GM19467 (cell line): ENCODE measurements around the gene TP53BP2.
"Not testable (repeated sequence)": the region's sequence is repeated elsewhere in the genome, so short reads cannot be mapped to it uniquely, and the experiment has no call there.

ENCODE experiments used
- ATAC-seq: cut with Tn5 transposase; IDR thresholded peaks from one replicate; pipeline ENCODE4 v1.9.1; 2021; ENCODE audit warnings: mild to moderate bottlenecking, moderate library complexity; ENCODE audit not compliant: unreplicated experiment

The TP53BP2 gene

GRCh38 chr1:223856386-223856785, 10.6 kb upstream of the TP53BP2 start:
- no peak for ATAC-seq

DNA sequence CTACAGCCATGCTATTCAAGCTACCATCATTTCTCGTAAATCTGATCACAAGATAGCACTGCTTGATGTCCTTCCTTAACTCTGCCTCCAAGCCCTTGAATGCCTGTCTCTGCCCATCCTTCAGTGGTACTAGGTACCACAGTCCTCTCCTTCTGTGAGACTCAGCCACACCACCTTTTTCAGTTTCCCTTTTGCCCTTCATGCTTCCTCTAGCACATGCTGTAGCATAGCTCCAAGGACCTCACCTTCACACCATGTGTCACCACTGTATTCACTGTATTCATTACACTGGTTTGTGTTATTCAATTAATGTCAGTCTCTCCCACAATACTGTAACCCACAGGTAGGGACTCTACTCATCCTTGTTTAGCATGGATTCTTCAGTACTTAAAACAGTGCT, 8.0 kb upstream of the TP53BP2 start:
- ATAC-seq = no peak

- no peak for ATAC-seq
These were observed 7.5 kb upstream of the TP53BP2 start for GRCh38 chr1:223853275-223853674.

- no peak for ATAC-seq
These were observed 6.6 kb upstream of the TP53BP2 start for GRCh38 chr1:223852337-223852736.

DNA sequence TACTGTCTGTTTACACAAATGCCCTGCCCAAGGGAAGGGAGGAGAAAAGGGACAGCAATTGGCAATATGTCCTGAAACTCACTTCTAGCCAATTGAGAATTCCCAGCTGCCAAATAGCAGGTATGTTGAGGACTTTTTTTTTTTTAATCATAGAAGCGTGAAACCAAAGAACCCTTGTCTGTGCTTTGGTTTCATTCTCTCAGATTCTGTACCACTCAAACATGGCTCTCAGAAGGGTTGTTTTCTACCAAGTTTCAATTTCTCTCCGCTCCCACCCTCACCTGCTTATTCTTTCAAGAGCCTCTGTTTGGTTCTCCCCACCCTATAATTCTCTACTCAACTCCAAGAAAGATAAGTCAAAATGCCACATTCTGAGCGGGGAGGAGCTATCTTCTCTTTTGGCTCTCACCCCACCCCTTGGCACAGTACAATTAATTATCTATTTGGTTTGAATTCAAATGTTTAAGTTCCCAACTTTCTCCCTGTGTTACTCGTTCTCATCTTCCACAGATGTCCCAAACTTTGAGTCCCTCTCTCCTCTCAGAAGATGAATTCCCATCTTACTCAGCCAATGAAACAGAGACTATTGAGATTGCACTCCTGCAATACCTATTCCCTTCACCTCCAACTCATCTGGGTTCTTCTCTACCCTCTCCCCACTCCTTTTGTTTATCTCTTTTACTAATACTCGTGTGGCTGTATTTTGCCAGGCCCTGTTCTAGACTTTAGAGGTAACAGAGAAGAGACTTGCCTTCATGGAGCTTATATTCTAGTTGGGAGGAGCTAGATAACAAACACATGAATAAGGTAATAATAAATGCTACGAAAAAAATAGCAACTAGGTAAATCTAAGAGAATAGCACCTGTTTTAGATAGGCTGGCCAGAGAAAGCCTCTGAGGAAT, 3.9 kb upstream of the TP53BP2 start:
- no peak for ATAC-seq

GRCh38 chr1:223848536-223848935, 2.8 kb upstream of the TP53BP2 start:
- no peak for ATAC-seq

- ATAC-seq = no peak
These were observed 2.1 kb upstream of the TP53BP2 start for GRCh38 chr1:223847781-223848345.

DNA sequence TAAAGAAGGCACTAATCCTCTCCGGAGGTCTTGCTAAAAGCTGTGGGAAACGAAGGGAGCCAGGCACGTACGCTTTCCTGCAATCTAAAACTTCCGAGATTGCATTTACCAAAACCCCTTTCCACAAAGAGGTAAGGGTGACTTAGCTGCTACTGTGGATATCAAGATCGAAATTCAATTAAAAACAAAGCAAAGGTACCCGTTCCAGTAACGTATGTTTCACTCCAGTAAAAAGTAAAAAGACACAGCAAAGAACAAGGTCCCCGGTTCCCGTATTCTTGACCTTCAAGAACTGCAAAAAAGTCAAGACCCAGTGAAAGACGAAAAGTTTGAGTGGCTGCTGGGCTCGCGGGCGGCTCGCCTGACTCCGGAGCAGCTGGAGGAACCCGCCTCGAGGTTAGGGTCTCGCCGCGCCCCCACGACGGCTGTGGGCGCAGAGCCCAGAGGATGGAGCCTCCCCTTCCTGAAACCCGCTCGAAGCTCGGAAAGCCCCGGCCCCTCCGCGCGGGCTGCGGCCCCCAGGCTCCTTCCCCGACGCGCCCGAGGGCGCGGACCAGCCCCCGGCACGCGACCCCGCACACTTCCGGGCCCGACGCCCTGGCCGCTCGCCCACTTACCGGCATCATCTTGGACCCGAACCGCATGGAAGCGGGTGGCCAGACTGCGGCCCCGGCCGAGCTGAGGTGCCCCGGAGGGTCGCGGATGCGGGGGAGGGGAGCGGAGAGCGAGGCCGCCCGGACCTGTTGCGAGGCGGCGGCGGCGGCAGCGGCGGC, 524 bp downstream of the TP53BP2 start:
- no peak for ATAC-seq

- ATAC-seq = no peak
These were observed 1.0 kb downstream of the TP53BP2 start for GRCh38 chr1:223844787-223845036.

- ATAC-seq = no peak
These were observed 1.6 kb downstream of the TP53BP2 start for GRCh38 chr1:223843934-223844786.

- no peak for ATAC-seq
These were observed 3.0 kb downstream of the TP53BP2 start for GRCh38 chr1:223842784-223843183.

DNA sequence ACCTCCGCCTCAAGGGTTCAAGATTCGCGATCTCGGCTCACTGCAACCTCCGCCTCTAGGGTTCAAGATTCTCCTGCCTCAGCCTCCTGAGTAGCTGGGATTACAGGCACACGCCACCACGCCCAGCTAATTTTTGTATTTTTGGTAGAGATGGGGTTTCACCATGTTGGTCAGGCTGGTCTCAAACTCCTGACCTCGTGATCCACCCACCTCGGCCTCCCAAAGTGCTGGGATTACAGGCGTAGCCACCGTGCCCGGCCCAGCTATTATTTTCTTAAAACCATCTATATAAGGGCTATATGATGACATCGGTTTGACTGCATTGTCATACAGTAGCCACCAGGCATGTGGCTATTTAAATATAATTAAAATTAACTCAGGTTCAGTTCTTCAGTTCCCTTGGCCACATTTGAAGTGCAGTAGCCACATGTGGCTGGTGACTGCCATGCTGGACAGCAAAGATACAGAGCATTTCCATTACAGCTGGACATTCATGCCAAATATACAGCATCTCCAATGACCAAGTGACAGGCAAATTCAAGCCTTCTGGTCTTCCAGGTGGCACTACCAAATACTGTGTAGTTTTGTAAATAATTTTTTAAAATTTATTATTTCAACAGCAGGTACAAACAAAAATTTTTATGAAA, 3.6 kb downstream of the TP53BP2 start:
- not testable (repeated sequence) for ATAC-seq

- ATAC-seq = no peak
These were observed 5.5 kb downstream of the TP53BP2 start for GRCh38 chr1:223840254-223840653.

DNA sequence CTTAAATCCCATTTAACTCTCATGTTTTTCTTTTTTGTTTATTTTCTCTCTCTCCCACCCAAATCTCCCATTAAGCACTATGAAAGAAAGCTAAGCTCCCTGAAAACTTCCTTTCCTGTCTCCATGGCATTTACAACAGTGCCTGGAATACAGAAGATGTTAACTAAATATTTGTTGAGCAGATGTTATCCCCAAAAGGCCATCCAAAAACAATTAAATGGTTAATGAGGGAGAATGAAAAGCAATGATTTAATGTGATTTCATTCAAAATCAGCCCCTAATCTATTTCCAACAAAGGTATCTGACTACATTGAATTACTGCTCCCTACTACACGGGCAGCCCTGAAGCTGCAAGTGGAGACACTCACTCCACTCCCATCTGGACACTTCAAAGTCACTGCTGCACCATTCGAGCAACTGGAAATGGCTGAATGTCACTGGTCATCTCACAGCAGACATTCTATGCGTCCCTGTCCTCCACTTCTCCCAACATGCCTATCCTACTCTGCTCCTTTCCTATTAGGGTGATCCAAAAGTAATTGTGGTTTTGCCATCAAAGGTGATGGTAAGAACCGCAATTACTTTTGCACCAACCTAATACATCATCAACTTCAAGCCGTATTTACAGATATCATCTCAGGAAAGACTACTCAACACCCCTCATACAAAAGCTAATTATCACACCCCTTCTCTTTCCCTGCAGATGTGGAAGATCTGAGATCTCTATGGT, 7.5 kb downstream of the TP53BP2 start:
- no peak for ATAC-seq

- ATAC-seq = no peak
These were observed 8.1 kb downstream of the TP53BP2 start for GRCh38 chr1:223837687-223838086.

- ATAC-seq = no peak
These were observed 8.5 kb downstream of the TP53BP2 start for GRCh38 chr1:223837206-223837605.

DNA sequence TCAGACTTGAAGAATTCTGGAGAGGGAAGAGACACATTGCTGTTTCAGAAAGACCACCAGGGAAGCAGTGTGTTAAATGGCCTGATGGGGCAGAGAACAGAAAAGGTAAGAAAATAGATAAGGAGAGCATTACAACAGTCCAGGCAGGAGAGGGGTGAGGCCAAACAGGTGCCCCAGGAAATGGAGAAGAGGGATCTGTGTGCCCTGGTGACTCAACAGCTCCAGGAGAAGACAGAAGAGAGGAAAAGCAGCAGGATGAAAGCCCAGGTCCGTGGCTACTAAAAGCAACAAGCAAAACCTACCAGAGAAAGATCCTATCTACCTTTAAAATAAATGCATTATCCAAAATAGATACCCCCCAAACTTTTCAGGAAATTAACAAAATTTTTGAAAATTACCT, 9.2 kb downstream of the TP53BP2 start:
- ATAC-seq = no peak

DNA sequence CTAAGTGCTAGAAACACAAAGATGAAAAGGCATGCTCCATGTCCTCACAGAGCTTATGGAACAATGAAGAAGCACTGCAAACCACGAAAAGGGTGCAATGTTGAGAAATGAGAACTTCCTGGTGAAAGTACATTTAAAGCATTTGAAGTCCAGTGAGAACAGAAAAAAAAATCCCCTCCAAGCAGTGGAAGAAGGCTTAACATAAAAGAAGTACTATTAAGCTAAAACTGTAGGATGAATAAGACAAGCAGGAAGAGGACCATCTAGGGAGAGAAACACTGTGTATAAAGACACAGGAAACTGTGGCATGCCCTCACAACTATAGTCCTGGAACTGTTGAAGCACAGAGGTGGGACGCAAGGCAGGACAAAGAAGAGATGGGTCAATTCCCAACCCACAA, 10.0 kb downstream of the TP53BP2 start:
- no peak for ATAC-seq

DNA sequence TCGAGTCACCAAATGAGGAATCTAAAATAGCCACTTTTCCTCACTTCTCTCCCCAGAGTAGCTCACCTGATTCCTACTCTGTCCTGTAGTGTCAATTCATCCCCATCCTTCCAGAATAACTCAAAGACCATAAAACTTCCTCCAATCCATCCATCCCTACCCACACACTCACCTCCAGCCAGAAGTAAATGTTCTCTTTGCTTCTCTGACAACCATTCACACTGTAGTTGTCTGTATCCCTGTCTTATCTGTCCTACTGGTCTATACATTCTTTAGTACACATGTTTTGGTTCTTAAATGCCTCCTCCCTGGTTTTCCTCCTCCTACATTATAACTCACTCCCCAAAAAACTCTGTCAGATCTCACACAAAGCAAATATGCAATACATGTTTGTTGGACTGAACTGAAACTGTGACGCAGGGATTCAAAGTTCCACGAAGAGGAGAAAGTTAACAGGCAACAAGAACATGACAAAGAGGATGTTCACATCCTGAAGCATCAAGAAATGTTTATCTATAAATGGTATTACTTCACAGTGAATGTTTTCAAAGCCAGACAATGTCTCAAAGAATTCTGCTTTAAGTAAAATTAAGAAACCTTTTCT, 11.0 kb downstream of the TP53BP2 start:
- ATAC-seq = no peak

DNA sequence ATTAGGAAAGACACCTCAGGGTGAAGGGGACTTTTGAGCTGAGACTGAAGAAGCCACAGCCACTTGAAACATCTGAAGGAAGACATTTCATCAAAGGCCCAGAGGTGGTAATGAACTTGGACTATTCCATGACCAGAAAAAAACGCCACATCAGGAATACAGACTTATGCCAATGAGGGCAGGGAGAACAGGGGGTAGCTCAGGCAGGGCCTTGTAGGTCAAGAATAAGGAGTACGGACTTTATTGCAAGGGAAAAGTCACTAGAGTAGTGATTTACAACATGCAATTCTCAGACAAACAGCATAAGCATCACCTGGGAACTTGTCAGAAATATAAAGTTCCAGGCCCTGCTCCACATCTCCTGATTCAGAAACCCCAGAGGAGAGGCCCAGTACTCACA, 11.8 kb downstream of the TP53BP2 start:
- ATAC-seq = no peak
